HG02943 (cell line): Measurements from ENCODE around the gene TOPBP1.
"Not testable (repeated sequence)": the region's sequence is repeated elsewhere in the genome, so short reads cannot be mapped to it uniquely, and the experiment has no call there.

ENCODE experiments used
- ATAC-seq: cut with Tn5 transposase; IDR thresholded peaks from one replicate; pipeline ENCODE4 v1.9.1; 2021; ENCODE audit warnings: mild to moderate bottlenecking, low read depth, moderate library complexity; ENCODE audit not compliant: unreplicated experiment

Gene TOPBP1

GRCh38 chr3:133661454-133662277 lies at the start of gene TOPBP1:
TSS of gene TOPBP1 (minus strand) at chr3:133661941. CDS start at chr3:133661127, 814 bp downstream.
- ATAC-seq: peak; percentile 92

GRCh38 chr3:133711013-133711412 lies 49.3 kb upstream of the TOPBP1 start:
- ATAC-seq: no peak

GRCh38 chr3:133709139-133709750 lies 47.5 kb upstream of the TOPBP1 start:
- no peak for ATAC-seq

- ATAC-seq: no peak
Observed at GRCh38 chr3:133706033-133706432, 44.3 kb upstream of the TOPBP1 start.

GRCh38 chr3:133703915-133704314 lies 42.2 kb upstream of the TOPBP1 start:
- no peak for ATAC-seq

GRCh38 chr3:133701435-133702358 lies 40.0 kb upstream of the TOPBP1 start:
- ATAC-seq: no peak

GRCh38 chr3:133700351-133700750 lies 38.6 kb upstream of the TOPBP1 start:
- ATAC-seq: no peak

GRCh38 chr3:133699903-133700302 lies 38.2 kb upstream of the TOPBP1 start:
- no peak for ATAC-seq

- ATAC-seq: no peak
Observed at GRCh38 chr3:133699467-133699866, 37.7 kb upstream of the TOPBP1 start.

GRCh38 chr3:133697960-133698359 lies 36.2 kb upstream of the TOPBP1 start:
- no peak for ATAC-seq

GRCh38 chr3:133695560-133696171 lies 33.9 kb upstream of the TOPBP1 start:
- ATAC-seq: no peak

- ATAC-seq: no peak
Observed at GRCh38 chr3:133694288-133695268, 32.8 kb upstream of the TOPBP1 start.

GRCh38 chr3:133693821-133694220 lies 32.1 kb upstream of the TOPBP1 start:
- no peak for ATAC-seq

- no peak for ATAC-seq
Observed at GRCh38 chr3:133692759-133693158, 31.0 kb upstream of the TOPBP1 start.

GRCh38 chr3:133691273-133692107 lies 29.7 kb upstream of the TOPBP1 start:
- no peak for ATAC-seq

- ATAC-seq: not testable (repeated sequence)
Observed at GRCh38 chr3:133677993-133678392, 16.3 kb upstream of the TOPBP1 start.

GRCh38 chr3:133676336-133677118 lies 14.8 kb upstream of the TOPBP1 start:
- ATAC-seq: no peak
